AG09309 (cell line): ENCODE data around the gene OTOG.
A peak's percentile ranks its signal among the peaks of the same experiment; 100 is the strongest.

Experiments used
- DNase-seq: peaks from one replicate; pipeline ENCODE4 v3.0.0-alpha.2; 2010; ENCODE audit warnings: low read depth
- H3K4me3 ChIP-seq: 2 replicates; pipeline ENCODE4 v1.5.1; 2011; ENCODE audit warnings: mild to moderate bottlenecking, low read depth, low read length, moderate library complexity; ENCODE audit not compliant: control insufficient read depth
- CTCF ChIP-seq: IDR thresholded peaks from 2 replicates; pipeline ENCODE4 v1.5.1; 2011; ENCODE audit warnings: mild to moderate bottlenecking, low read depth, low read length, inconsistent platforms; ENCODE audit not compliant: insufficient read depth, control insufficient read depth; ENCODE audit errors: missing control alignments

The OTOG gene

GRCh38 chr11:17547051-17547577 lies at the start of gene OTOG:
OTOG (plus strand) TSS chr11:17547259; CDS start chr11:17547373, 114 bp downstream.
- no peak within 1 kb of the TSS for H3K4me3 ChIP-seq
- TF ChIP-seq CTCF, result no peak
- DNase-seq, result no peak

GRCh38 chr11:17498058-17498457 lies 49.0 kb upstream of the OTOG start:
- TF ChIP-seq CTCF, result no peak
- no peak for DNase-seq
- no peak overlapping the region for H3K4me3 ChIP-seq

GRCh38 chr11:17498475-17498874 lies 48.6 kb upstream of the OTOG start:
- H3K4me3 ChIP-seq, result no peak overlapping the region
- peak; percentile 39 for TF ChIP-seq CTCF
- no peak for DNase-seq

- DNase-seq, result no peak
- H3K4me3 ChIP-seq, result no peak overlapping the region
- TF ChIP-seq CTCF, result no peak
These were observed 46.4 kb upstream of the OTOG start for GRCh38 chr11:17500673-17501072.

- TF ChIP-seq CTCF, result no peak
- H3K4me3 ChIP-seq, result no peak overlapping the region
These were observed 44.4 kb upstream of the OTOG start for GRCh38 chr11:17502630-17503029.

GRCh38 chr11:17504330-17505107 lies 42.5 kb upstream of the OTOG start:
- DNase-seq, result peak; percentile 21
- TF ChIP-seq CTCF, result peak; percentile 95
- H3K4me3 ChIP-seq, result no peak overlapping the region

More at GRCh38 chr11:17502630-17503029, 44.4 kb upstream of the OTOG start:
- no peak for DNase-seq
